Brain microvascular endothelial cell (primary cell): ENCODE data around the gene NPAS2.

ENCODE experiments used
- DNase-seq: peaks from one replicate; pipeline ENCODE4 v3.0.0-alpha.2; 2020
- H3K27ac ChIP-seq: fragments of 250-450 bp; sonication (Bioruptor Pico); 2 replicates; pipeline ENCODE4 v1.5.1; 2020; ENCODE audit warnings: mild to moderate bottlenecking, moderate library complexity
- H3K27me3 ChIP-seq: fragments of 250-450 bp; sonication (Bioruptor Pico); replicated peaks from 2 replicates; pipeline ENCODE4 v1.5.1; 2020; ENCODE audit warnings: mild to moderate bottlenecking
- H3K36me3 ChIP-seq: fragments of 250-450 bp; sonication (Bioruptor Pico); replicated peaks from 2 replicates; pipeline ENCODE4 v1.5.1; 2020; ENCODE audit warnings: mild to moderate bottlenecking
- H3K4me3 ChIP-seq: 2 replicates; pipeline ENCODE4 v1.5.1; 2011; ENCODE audit warnings: low read depth, mild to moderate bottlenecking, control low read depth, low read length, moderate library complexity
- in situ Hi-C: cut with HindIII; loops from 2 replicates; pipeline ENCODE4 v1.10.0; 2017; ENCODE audit warnings: low sequenced_read_pairs, low pct_ligation_motif_present
- TF ChIP-seq, protein P1 (sequence below): IDR thresholded peaks from 2 replicates; pipeline ENCODE4 v1.5.1; 2011; ENCODE audit warnings: low read depth, mild to moderate bottlenecking, moderate library complexity, low read length, control low read depth, inconsistent platforms; ENCODE audit errors: missing control alignments

NPAS2 gene

DNA sequence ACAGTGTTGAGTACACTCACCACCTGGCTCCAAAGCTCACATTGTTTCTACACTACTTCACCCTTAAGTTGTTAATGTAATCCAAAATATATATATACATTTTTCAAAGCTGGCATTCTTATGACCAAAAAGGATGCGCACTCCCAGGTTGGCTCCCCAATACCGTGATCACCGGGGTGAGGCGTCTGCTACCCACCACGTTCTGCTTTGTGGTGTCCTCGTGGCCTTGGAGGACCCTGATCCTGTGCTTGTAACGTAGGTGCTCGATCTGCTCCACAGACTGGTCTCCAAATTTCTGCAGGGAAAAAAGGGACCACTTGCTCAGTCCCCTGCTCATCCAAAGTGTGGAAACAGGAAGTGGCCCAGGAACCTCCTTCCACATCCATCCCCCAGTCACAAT, 207.9 kb downstream of the NPAS2 start:
- in situ Hi-C loops = loop anchor here (25.0 kb wide), 1 partner anchor 184 kb away; no protein-coding TSS in a partner anchor
- Histone ChIP-seq H3K36me3 (no peaks in the 10 kb centered on the region), H3K4me3 (no peak overlapping the region), H3K27ac (no peak overlapping the region), H3K27me3 (no peaks in the 10 kb centered on the region)
- DNase-seq = no peak
- TF ChIP-seq, protein P1, sequence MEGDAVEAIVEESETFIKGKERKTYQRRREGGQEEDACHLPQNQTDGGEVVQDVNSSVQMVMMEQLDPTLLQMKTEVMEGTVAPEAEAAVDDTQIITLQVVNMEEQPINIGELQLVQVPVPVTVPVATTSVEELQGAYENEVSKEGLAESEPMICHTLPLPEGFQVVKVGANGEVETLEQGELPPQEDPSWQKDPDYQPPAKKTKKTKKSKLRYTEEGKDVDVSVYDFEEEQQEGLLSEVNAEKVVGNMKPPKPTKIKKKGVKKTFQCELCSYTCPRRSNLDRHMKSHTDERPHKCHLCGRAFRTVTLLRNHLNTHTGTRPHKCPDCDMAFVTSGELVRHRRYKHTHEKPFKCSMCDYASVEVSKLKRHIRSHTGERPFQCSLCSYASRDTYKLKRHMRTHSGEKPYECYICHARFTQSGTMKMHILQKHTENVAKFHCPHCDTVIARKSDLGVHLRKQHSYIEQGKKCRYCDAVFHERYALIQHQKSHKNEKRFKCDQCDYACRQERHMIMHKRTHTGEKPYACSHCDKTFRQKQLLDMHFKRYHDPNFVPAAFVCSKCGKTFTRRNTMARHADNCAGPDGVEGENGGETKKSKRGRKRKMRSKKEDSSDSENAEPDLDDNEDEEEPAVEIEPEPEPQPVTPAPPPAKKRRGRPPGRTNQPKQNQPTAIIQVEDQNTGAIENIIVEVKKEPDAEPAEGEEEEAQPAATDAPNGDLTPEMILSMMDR = no peak

DNA sequence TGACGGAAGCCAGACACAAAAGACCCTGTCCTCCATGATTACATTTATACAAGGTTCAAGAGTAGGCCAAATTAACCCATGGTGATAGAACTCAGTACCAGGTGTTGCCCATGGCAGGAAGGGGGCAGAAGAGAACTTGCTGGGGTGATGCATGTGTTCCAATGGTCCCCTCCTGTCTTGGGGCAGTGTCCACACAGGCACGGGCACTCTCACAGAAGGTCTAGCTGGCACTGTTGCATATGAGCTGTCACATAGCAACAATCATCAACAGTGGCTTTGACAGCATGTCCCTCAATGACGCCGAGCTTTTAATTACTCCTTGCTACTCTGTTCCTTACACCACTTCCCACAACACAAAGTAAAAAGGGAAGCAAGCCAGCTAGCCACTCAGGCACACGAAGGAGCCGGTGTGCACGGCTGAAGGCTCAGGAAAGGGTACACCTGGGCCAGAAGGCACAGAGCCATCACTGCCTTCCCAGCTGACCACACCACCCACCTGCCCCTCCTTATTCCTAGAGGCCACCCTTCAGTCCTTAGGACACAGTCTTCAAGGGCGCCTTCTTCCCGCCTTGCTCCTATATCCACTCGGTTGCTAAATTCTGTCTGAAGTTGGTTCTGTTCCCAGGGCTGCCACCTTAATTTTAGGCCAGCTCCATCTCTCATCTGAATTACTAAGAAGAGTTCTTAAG, 211.1 kb downstream of the NPAS2 start:
- no peak overlapping the region for H3K27ac ChIP-seq
- in situ Hi-C loops = loop anchor here (25.0 kb wide), 1 partner anchor 181 kb away; no protein-coding TSS in a partner anchor
- TF ChIP-seq, protein P1 = no peak
- DNase-seq = no peak
- H3K27me3 ChIP-seq = no peaks in the 10 kb centered on the region
- H3K36me3 ChIP-seq = no peaks in the 10 kb centered on the region
- no peak overlapping the region for H3K4me3 ChIP-seq

DNA sequence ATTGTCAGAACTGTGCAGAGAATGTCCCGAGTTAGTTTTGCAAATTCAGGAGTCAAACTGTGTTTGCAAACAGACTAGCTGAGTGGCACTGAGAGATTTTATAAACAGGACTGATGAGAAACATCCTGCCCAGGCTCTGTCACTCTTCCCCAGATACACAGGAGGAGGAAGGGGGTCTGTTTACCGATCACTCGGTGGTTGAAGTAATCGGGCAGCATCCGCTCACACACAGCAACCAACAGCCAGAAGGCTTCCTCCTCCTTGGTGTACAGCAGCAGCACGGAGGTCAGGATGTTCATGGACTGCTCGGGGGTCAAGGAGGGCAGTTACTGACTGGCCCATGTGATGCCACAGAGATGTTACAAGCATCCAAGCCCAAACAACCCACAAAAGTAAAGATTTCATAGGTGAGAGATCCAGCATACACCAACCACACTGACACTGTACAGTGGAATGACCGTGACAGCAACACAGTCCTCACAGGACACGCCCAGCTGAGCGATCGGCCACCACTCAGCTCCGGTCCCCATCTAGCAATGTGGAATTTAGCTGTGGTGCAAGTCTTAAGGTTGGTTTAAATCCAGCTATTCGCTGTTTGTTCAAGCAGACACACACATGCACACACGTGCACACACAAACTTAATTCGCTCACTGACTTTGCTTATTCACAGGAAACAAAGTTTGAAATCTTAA, 212.3 kb downstream of the NPAS2 start:
- Histone ChIP-seq H3K27me3 (no peaks in the 10 kb centered on the region), H3K4me3 (no peak overlapping the region), H3K27ac (no peak overlapping the region), H3K36me3 (no peaks in the 10 kb centered on the region)
- no peak for DNase-seq
- TF ChIP-seq, protein P1 = no peak
- in situ Hi-C loops = loop anchor here (25.0 kb wide), 1 partner anchor 180 kb away; no protein-coding TSS in a partner anchor

DNA sequence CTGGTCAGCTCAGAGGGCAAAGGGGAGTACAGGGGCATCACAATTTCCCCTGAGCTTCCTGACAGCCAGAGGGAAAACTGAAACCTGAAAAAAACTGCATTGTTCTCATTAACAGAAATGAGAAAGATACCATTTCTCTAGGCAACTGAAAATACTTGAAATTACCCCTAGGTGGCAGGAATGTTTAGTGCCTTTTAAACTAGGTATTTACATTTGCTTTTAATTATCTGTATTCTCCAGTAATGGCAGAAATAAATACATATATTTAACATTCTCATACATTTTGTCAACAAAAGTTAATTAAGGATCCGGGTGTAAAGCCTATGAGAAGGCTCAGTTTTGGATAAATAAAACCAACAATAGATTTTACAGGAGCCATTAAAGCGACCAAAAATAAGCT, 216.6 kb downstream of the NPAS2 start:
- Histone ChIP-seq H3K36me3 (no peaks in the 10 kb centered on the region), H3K27me3 (no peaks in the 10 kb centered on the region), H3K27ac (no peak overlapping the region), H3K4me3 (no peak overlapping the region)
- in situ Hi-C loops = loop anchor here (25.0 kb wide), 1 partner anchor 176 kb away; no protein-coding TSS in a partner anchor
- no peak for DNase-seq
- TF ChIP-seq, protein P1 = peak; percentile 51

DNA sequence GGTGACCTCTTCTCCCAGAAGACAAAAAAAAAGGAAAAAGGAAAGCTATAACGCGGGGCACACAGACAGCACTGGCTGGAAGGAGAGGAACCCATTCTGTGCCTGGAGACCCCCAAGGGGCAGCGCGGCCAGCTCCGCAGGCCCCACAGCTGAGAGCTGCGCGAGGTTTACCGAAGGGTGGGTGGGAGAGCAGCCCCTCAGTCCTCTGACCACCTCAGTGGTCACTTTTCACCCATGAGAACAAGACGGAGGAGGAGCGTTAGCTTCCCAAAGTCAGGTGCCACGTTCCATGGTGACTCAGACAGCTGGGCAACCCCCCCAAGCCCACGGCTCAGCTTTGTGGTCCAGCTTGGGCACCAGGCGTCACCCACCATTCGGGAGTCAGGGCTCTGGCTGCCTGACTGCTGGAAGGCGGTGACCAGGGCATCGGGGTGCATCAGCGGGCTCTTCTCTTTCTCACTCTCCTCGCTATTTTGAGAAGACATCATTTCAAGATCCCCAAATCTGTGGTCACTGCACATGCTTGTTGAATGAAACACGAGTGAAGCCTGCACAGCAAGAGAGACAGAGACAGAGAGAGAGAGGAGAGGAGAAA, 217.3 kb downstream of the NPAS2 start:
- Histone ChIP-seq H3K27me3 (no peaks in the 10 kb centered on the region), H3K27ac (no peak overlapping the region), H3K4me3 (no peak overlapping the region), H3K36me3 (no peaks in the 10 kb centered on the region)
- TF ChIP-seq, protein P1 = no peak
- DNase-seq = no peak
- in situ Hi-C loops = loop anchor here (25.0 kb wide), 1 partner anchor 175 kb away; no protein-coding TSS in a partner anchor
